ENCODE data around the gene TRIM47. TPM values are rescaled to one million over a fixed set of nuclear protein-coding genes. Genes with fewer than 3 reads are reported as not detected.

The TRIM47 gene
- total and polyA plus RNA-seq, 2 of the 13 experiments (the other 11 are each of a cell fraction or from before 2014, with no cell fraction given), result 33.5 to 82.0 TPM

GRCh38 chr17:75878174-75878998, at the start of gene TRIM47 (continued):
- TF ChIP-seq TCF12 (IDR thresholded peaks at IDR 0.05), result no peak
- TF ChIP-seq TCF12 (CRISPR knock-in tag; IDR thresholded peaks at IDR 0.05), result no peak
- peak; percentile 96 for TF ChIP-seq MTA1 (CRISPR knock-in tag; IDR thresholded peaks at IDR 0.05; ENCODE audit: borderline replicate concordance)
- no peak for TF ChIP-seq MNT (IDR thresholded peaks at IDR 0.05)
- peak; percentile 27; the same call in 1 of the 2 replicates for TF ChIP-seq SMAD1 (CRISPR knock-in tag; IDR thresholded peaks at IDR 0.05; ENCODE audit: borderline replicate concordance, low read depth)
- peak; percentile 25; the same call in 1 of the 2 replicates for TF ChIP-seq BCL6 (CRISPR knock-in tag; IDR thresholded peaks at IDR 0.05)
- peak; percentile 55; the same call in 1 of the 2 replicates for TF ChIP-seq ZBTB14 (CRISPR knock-in tag; IDR thresholded peaks at IDR 0.05)
- TF ChIP-seq NCOA2 (CRISPR knock-in tag; IDR thresholded peaks at IDR 0.05), result peak; percentile 62
- 0 out of 2 replicates have a peak, but pooled peaks have one; percentile 17 for TF ChIP-seq HOXA9 (CRISPR knock-in tag; IDR thresholded peaks at IDR 0.05; ENCODE audit: borderline replicate concordance)
- TF ChIP-seq DZIP1 (CRISPR knock-in tag; IDR thresholded peaks at IDR 0.05), result 0 out of 2 replicates have a peak, but pooled peaks have one; percentile 39
- peak; percentile 75; the same call in 1 of the 2 replicates for TF ChIP-seq ADNP (CRISPR knock-in tag; IDR thresholded peaks at IDR 0.05)
- TF ChIP-seq ZHX1 (CRISPR knock-in tag; IDR thresholded peaks at IDR 0.05; ENCODE audit: low read depth), result no peak
- TF ChIP-seq RBM39 (IDR thresholded peaks at IDR 0.05; ENCODE audit: low read depth, low read length, poor library complexity, severe bottlenecking), result no peak
- TF ChIP-seq ZBTB2 (CRISPR knock-in tag; IDR thresholded peaks at IDR 0.05; ENCODE audit: low read depth), result no peak; the same call in 1 of the 2 replicates
- 0 out of 2 replicates have a peak, but pooled peaks have one; percentile 44 for TF ChIP-seq XBP1 (CRISPR knock-in tag; IDR thresholded peaks at IDR 0.05)
- peak; percentile 34; the same call in 1 of the 2 replicates for TF ChIP-seq ARNTL (CRISPR knock-in tag; IDR thresholded peaks at IDR 0.05)
- 0 out of 2 replicates have a peak, but pooled peaks have one; percentile 56 for TF ChIP-seq MZF1 (CRISPR knock-in tag; IDR thresholded peaks at IDR 0.05; ENCODE audit: borderline replicate concordance)
- TF ChIP-seq GPN1 (CRISPR knock-in tag; IDR thresholded peaks at IDR 0.05; ENCODE audit: borderline replicate concordance), result no peak

All from HepG2 (cell line).